Left lobe of liver (tissue), 2 donors: Measurements from ENCODE around the gene FPGS. TPM values are rescaled to one million over a fixed set of nuclear protein-coding genes. Genes with fewer than 3 reads are reported as not detected.
A peak's percentile ranks its signal among the peaks of the same experiment; 100 is the strongest.
"Not testable (repeated sequence)": the region's sequence is repeated elsewhere in the genome, so short reads cannot be mapped to it uniquely, and the experiment has no call there.

Source experiments
- ATAC-seq: fragments of 200-7000 bp; cut with Tn5 transposase; one replicate; pipeline ENCODE4 v1.9.1; 2020; ENCODE audit warnings: mild to moderate bottlenecking, moderate library complexity
- DNase-seq: peaks from one replicate; pipeline ENCODE4 v3.0.0-alpha.2; 2020; ENCODE audit warnings: low spot score
- total RNA-seq: library from RNA; stranded (reverse); gene quantifications from one replicate; pipeline ENCODE4 v1.2.1, GENCODE V29; 2021
- donor health status: DM: no; HTN: no; CAD: no; lungs with moderate emphysema.
- donor health status: DM: no; HTN: yes; CAD: no.

FPGS gene
- total RNA-seq, 1 donor from 2014 or later: 82.9 TPM

DNA sequence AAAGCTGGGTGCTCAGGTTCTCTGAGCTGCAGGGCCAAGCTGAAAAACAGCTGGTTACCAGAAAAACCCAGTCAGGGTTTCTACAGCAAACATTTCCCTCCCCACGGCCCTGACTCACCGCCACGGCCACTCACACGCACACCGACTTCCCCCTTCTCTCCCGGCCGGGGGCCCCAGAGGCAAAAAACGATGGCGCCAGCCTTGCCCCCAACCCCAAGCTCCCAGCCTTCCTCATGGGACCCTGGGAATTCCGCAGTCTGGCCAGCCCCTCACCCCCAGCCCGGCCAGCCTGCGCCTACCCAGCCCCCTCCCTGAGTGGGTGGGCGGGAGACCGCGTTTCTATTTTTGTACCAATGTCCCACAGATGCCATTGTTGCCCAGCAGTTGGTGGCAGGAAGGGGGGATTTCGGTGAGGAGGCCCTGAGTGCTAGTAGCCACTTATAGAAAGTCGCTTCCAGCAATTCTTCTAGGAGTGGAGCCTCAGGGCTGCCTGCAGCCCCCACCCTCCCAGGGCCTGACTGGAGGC lies 33.4 kb downstream of the FPGS start:
- DNase-seq: no peak
- no peak for ATAC-seq

DNA sequence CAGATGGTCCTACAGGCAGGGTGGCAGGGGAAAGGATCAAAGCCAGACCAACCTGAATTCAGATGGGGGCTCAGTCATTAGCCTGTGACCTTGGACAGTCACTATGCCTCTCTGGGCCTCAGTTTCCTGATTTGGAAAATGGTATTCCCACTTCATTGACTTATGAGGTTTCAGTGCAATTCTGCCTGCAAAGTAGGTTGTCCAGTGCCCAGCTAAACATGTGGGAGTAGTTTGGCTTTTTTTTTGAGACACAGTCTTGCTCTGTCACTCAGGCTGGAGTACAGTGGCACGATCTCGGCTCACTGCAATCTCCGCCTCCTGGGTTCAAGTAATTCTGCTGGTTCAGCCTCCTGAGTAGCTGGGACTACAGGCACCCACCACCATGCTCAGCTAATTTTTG lies 33.9 kb downstream of the FPGS start:
- DNase-seq, ATAC-seq: not testable (repeated sequence)

DNA sequence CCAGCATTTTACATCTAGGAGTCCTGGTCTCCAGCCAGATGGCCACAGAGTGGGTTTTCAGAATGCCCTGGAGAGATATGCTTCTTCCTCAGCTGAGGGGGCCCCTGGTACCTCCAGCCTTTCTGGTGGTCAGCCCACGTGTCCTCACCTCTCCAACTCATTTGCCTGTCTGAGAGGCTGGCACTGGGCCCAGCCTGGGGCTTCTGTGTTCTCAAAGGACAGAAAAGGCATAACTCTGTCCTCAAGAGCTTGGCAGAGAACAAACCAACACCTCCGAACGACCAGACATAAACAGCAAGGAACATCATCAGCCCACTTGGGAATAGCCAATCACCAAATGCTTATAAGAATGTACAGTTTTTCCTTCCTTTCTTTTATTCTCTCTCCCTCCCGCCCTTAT lies 34.7 kb downstream of the FPGS start:
- no peak for ATAC-seq

DNA sequence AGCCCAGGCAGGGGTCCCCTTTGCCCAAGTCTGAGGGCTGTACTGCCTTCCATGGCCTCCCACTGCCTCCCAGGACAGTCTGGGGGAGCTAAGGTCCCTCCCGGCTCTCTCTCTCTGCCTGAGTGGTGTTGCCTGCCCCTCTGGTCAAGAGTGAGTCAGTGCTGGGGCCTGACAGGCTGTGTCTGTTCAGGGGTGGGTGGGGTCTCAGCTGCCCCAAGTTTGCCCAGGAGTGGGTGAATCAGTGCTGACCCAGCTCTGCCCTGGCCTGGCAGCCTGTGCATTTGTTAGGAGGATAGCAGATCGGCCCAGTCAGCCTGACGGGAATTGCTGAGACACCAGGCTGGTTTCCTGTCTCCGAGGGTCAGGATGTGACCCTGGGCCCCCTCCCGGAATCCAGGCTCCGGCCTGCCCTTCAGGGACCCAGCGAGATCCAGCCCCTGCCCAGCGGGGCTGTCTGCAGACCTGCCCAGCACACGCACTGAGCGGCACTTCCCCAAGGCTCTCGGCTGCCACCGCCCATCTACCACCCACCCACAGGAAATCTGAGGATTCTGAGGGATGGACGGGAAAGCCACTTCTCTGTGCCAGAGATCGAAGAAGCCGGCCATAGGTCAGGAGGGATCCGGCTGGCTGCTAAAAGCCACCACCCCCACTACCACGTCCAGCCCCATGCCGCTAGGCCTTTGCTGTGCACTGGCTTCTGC lies 35.8 kb downstream of the FPGS start:
- DNase-seq: peak; percentile 72
- ATAC-seq: peak; percentile 87

More for the DNA sequence above, 34.7 kb downstream of the FPGS start:
- no peak for DNase-seq

DNA sequence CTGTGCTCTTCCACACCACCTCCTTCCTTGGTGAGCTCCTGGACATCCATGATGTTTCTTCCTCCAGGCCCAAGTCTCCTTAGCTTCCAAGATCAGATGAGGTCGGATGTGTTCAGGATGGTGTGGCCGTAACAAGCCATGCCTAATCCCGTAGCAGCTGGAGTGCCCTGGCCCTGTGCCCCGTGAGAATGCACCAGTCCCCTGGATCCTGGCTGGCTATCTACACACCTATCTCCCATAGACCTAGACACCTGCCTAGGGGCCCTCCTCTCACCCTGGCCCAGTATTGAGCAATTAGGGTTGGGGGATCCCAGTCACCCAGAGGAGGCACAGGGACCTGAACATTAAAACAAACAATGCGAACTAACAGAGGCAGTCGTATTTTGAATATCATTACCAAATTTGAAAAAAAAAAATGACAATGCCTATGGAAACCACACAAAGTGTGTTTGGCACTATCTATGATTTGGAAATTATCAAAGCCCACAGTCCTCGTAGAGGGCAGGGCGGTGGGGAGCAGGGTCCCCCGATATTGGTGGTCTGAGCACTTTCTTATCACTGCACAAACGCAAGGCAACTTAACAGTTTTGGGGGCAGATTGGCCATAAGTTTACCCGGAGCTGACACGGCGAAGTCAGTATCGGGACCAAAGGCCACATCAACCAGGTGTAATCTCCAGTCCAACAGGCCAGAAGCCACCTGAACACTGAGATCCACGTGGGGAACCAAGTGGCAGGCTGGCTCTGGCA lies 38.6 kb downstream of the FPGS start:
- DNase-seq (no peak), ATAC-seq (no peak)

DNA sequence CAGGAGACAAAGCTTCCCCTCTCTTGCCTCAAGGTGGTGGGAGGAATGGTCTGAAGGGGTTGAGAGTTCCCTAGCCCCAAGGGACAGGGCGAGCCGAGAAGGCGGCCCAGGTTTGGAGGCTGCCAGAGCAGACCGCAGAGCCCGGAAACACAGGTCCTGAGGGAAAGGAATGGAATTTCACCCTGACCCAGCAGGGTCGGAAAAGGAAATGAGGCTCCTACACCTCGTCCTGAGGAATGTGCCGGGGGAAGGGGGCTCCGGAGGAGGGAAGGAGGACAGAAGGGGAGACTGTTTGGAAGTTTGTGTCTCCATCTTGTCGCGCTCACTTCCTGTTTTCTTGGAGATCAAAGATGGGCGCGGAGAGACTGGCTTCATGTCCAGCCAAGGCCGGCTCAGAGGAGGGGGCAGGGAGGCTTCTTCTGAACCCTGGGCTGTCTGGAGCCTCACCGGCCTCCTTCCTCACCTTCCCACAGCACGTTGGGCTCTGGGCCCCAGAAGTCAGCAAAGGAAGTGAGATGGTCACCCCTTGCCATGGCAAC lies 42.2 kb downstream of the FPGS start:
- peak; percentile 35 for ATAC-seq
- no peak for DNase-seq

DNA sequence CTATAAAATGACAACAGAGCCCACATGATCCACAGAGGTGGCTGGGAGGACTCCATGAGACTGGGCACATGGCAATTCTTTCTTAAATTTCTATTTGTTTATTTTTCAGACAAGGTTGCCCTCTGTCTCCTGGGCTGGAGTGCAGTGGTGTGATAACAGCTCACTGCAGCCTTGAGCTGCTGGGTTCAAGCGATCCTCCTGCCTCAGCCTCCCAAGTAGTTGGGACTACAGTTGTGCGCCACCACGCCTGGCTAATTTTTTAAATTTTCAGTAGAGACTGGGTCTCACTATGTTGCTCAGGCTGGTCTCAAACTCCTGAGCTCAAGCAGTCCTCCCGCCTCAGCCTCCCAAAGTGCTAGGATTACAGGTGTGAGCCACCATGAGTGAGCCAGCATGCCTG lies 42.9 kb downstream of the FPGS start:
- DNase-seq, ATAC-seq: not testable (repeated sequence)

DNA sequence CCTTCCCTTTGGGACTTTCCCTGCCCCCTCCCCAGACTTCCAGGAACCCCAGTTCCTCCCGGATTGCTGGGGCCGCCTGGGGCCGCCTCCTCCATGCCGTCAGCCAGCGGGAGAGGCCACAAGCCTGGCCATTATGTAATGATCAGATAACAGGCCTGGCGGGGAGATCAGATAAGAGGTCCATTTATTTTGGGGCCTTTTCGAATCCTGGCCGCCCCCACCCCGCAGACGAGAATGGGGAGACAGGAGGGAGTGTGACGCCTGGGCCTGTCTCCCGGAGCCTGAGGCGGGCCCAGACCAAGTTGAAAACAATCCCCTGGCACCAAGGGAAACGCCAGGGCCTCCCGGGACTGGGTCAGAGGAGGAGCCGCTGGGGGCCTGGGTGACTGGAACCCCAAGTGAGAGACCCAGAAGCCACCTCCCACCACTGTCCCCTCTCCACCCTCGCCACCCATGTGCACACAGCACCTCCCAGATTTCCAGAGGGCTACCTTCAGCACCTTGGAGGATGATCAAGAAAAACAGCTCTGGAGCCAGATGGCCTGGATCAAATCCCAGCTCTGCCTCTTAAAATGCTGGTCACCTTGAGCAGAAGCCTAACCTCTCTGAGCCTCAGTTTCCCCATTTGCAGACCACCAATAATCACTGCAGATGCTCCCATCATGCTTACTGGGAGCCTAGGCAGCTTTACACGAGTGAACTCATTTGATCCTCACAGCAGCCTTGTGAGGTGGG lies 43.9 kb downstream of the FPGS start:
- no peak for ATAC-seq
- DNase-seq: no peak

DNA sequence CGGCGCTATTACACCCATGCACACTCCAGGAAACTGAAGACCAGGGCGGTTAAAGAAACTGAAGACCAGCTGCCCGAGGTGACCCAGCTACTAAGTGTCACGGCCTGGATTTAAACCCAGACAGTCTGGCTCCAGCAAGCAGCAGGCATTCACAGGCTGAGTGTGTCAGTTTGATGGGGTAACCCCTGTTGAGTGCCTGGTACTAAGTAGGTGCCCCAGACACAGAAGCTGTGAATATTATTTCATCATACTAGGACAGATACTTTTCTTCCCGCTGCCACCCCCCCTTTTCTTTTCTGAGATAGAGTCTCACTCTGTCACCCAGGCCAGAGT lies 44.5 kb downstream of the FPGS start:
- ATAC-seq: peak; percentile 57
- no peak for DNase-seq

DNA sequence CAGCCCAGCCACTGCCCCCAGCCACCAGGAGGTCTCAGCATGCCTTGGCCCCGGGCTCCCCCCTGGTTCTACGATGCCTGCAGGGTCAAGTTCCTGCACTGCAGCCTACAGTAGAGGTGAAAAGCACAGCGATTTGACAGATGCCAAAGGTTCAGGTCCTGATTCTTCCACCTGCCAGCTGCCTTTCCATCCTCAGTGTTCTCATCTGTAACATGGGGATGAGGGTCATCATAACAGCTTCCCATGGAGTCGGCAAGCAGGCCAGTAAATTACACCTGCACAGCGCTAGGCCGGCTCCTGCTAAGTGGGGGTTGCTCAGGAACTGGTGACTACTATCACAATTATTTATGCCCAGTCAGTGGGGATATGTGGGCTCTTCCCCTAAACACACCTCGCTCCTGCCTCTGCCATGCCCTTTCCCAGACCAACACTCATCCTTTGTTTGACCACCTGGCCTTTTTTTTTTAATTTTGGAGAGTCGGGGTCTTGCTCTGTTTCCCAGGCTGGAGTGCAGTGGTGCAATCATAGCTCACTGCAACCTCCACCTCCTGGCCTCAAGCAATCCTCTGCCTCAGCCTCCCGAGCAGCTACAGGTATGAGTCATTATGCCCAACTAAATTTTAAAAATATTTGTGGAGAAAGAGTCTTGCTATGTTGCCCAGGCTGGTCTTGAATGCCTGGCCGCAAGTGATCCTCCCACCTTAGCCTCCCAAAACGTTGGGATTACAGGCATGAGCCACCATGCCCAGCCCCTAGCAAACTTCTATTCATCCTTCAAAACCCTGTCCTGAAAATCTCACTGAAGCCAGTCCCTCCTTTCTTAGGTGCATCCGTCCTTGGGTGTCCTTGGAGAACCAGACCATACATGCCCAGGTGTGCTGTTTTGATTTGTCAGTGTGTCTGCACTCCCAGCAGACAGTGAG lies 45.4 kb downstream of the FPGS start:
- no peak for DNase-seq
- no peak for ATAC-seq

DNA sequence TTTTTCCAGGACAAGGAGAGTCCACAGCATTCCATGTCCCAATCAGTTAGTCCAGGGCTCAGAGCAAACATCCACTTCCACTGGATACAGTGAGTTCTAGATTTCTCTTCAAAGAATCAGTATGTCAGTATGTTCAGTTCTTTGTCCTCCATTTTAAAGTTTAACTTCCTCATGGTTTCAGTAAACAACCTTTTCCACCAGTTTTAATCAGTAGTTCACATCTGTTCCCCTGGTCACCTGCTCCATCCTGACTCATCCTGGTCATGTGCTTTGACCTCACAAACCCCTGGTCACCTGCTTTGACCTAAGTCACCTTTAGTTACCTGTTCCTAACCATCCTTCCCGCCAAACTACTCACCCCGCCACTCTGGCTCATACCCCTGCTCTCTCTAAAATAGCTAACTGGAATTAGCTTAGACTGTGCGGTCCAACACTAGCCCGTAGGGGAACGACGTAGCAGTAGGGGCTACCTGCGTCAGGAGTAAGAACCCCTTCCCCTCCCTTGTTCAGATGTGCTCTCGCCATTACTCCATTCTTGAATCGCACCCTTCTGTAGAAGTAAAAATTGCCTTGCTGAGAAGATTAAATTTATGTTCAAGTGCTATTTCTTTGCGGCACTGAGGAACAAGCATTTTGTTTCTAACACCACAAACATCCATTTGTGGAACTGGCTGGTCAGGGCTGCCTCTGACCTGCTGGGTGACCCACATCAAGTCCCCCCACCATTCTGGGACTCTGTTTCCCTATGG lies 46.2 kb downstream of the FPGS start:
- DNase-seq (no peak), ATAC-seq (no peak)

DNA sequence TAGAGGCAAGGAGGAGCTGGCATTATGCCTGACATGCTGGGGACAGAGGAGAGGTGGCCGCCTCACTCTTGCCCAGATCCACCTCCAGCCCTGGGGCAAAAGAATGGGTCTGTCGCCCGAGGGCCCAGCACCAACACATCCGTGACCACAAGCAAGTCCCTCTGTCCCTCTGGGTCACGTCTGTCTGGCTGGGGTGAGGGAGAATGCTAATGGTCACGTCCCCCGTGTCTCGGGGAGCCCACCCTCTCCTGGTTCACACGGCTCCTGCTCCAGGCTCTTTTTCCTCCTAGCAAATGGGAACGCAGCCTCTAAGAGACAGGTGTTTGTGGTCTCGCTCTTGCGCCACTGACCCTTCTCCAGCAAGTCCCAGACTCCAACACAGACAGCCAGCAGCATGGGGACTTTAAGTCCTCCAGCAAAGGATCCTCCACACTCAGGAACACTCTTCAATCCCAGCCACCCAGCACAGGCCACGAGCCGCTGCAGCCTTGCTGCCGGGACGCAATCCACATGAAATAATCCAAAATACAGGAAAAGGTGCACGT lies 47.7 kb downstream of the FPGS start:
- DNase-seq: no peak
- no peak for ATAC-seq

DNA sequence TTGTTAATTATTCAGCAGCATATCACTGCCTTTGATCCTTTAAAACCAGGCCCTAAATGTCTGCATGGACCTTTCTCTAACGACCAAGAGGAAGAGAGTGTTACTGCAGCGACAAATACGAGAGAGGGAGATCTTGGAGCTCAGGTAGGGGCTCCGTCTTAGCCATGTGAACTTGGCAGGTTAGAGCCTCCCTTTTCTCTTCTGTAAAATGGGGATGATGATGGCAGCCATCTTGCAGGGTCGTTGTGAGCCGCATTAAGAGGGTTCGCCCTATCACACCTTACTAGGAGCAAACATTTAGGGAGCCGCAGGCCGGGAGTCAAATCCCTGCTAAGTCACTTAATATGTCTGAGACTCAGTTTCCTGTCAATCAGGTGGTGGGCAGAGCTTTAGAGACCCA lies 50.1 kb downstream of the FPGS start:
- no peak for ATAC-seq

DNA sequence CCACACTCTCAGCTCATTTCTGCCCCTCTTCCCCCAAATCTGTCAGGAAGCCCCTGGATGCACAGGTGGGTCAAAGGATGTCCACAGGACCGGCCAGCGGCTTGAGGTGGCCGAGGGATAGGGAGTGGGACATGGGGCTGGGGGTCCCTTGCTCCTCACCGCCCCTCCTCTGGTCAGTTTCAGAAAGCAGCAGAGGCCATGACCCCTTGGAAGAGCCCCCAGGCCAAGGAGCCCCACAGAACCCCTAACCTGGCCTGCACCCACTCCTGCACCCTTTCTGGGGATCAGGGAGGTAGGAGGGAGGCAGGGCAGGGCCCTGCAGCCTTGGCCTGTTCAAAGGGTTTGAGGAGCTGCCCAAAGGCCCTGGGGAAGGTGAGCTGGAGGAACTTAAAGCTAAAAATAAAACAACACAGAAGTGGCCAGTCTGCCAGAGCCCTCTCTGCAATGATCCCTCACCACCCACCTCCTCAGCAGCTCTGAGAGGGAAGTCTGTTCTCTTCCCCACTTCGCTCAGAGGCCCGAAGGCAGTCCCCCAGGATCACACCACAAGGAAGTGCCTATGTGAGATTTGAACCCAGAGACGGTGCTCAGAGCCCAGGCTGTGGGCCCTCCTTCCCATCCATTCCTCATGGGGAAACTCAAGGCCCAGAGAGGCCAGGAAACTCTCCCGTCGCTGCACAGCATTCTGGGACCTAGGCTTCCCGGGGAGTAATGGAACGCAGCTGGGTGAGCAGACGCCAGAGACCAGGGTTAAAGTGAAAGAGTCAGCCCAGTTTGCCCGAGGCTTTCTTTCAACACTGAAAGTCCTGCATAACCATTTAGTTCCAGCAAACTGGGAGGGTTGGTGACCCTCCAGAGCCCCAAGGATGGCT lies 50.9 kb downstream of the FPGS start:
- no peak for DNase-seq
- ATAC-seq: no peak

More for the DNA sequence above, 50.1 kb downstream of the FPGS start:
- DNase-seq: no peak

DNA sequence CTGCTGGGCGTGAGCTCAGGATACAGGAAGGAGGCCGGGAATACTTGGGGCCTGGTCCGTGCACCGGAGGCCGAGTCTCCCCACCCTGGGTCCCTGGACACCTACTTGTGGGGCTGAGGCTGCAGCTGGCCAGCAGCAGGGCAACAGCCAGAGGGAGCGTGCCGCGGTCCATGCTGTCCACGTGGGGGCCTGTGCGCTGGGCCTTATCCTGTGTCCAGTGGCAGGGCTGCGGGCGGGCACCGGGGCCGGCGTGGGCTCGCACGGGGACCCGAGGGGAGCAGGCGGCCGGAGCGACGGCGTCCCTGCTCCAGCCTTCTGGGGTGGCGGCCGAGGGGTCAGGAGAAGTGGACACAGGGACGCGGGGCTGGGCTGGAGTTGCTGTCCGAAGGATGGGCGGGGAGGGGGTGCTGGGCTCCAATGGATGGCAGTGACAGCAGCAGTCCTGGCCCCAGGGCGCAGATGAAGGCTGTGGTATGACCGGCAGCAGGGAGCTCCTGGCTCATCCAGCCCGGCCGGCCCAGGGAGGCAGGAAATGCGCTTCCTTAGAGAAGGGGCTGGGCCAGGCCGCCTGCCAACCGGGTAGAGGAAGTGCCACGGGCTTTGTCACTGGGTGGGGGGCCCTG lies 51.6 kb downstream of the FPGS start, which contains the start of gene ENG:
TSS of gene ENG (minus strand) at position 475 of the 623 bp plus-strand sequence. CDS start at position 172, 303 bp downstream.
- ATAC-seq: peak; percentile 68
- peak; percentile 66 for DNase-seq

DNA sequence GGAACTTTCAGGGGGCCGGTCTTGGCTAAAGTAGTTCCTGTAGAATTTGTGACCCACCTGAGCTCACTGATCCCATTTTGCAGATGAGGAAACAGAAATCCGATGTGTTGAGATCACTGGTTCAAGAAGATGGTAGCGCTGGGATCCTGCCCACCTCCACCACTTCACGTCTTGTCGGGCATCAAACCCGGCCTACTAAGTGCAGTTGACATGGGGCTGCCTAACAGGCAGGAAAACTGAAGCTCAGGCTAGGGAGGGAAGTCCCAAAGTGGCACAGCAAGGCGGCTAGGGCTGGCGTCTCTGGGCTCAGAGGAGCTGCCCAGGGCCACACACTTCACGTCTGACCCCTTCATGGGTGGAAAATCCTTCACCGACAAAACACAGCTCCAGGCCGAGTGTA lies 52.3 kb downstream of the FPGS start:
- no peak for ATAC-seq
- no peak for DNase-seq

DNA sequence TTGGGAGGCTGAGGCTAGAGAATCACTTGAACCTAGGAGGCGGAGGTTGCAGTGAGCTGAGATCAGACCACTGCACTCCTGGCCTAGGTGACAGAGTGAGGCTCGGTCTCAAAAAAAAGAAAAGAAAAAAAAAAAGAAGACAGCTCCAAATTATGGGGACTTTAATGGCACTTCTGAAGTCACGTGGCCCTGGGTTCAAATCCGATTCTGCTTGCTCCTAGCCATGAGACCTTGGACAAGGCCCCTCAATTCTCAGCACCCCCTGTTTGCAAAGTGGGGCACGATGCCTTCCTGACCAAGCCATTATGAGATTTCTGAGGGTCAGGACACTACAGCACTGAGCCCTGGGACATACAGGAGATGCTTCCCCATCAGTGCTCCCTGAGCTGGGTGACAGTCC lies 52.8 kb downstream of the FPGS start:
- ATAC-seq: no peak
- no peak for DNase-seq
